HL-60/S4 treated with retinoic acid at 250 ng/mL for 4 days and 3 days (cell line): Measurements from ENCODE around the gene TRMT10B.
"Not testable (repeated sequence)": the region's sequence is repeated elsewhere in the genome, so short reads cannot be mapped to it uniquely, and the experiment has no call there.

ENCODE experiments used
- in situ Hi-C: fragments of 300-500 bp; cut with MboI; formaldehyde crosslinking; loops from 2 replicates; pipeline ENCODE4 v1.7.0; 2022; ENCODE audit warnings: low sequenced_read_pairs

The TRMT10B gene

GRCh38 chr9:37790096-37790495, 36.5 kb downstream of the TRMT10B start:
- in situ Hi-C loops, result no loop called here

GRCh38 chr9:37792122-37792521, 38.5 kb downstream of the TRMT10B start:
- in situ Hi-C loops, result no loop called here

- in situ Hi-C loops, result no loop called here
Observed at GRCh38 chr9:37796232-37796631, 42.6 kb downstream of the TRMT10B start.

- in situ Hi-C loops, result no loop called here
Observed at GRCh38 chr9:37798677-37799076, 45.1 kb downstream of the TRMT10B start.

GRCh38 chr9:37800631-37801286, 47.2 kb downstream of the TRMT10B start, which contains the start of gene DCAF10:
Gene DCAF10, plus strand, starts transcription at chr9:37800797. Its CDS starts 70 bp downstream, at chr9:37800867.
- in situ Hi-C loops, result no loop called here

- in situ Hi-C loops, result no loop called here
Observed at GRCh38 chr9:37801287-37801850, 47.8 kb downstream of the TRMT10B start.

- in situ Hi-C loops, result no loop called here
Observed at GRCh38 chr9:37801959-37802711, 48.5 kb downstream of the TRMT10B start.

- in situ Hi-C loops, result no loop called here
Observed at GRCh38 chr9:37806271-37806670, 52.7 kb downstream of the TRMT10B start.

- in situ Hi-C loops, result not testable (repeated sequence)
Observed at GRCh38 chr9:37809676-37810075, 56.1 kb downstream of the TRMT10B start.

- in situ Hi-C loops, result no loop called here
Observed at GRCh38 chr9:37811906-37812476, 58.4 kb downstream of the TRMT10B start.

GRCh38 chr9:37812773-37813379, 59.3 kb downstream of the TRMT10B start:
- in situ Hi-C loops, result no loop called here

GRCh38 chr9:37818849-37819248, 65.2 kb downstream of the TRMT10B start:
- in situ Hi-C loops, result no loop called here

- in situ Hi-C loops, result no loop called here
Observed at GRCh38 chr9:37820142-37820541, 66.5 kb downstream of the TRMT10B start.

GRCh38 chr9:37825174-37825573, 71.6 kb downstream of the TRMT10B start:
- in situ Hi-C loops, result not testable (repeated sequence)

- in situ Hi-C loops, result no loop called here
Observed at GRCh38 chr9:37827483-37828165, 74.0 kb downstream of the TRMT10B start.
